Sciatic nerve (tissue), 2 donors: Measurements from ENCODE around the gene PEPD. TPM values are rescaled to one million over a fixed set of nuclear protein-coding genes. Genes with fewer than 3 reads are reported as not detected.

Experiments used
- ATAC-seq: fragments of 200-7000 bp; cut with Tn5 transposase; one replicate; pipeline ENCODE4 v1.9.1; 2020; ENCODE audit warnings: mild to moderate bottlenecking, moderate library complexity
- DNase-seq: peaks from one replicate; pipeline ENCODE4 v3.0.0-alpha.2; 2020; ENCODE audit warnings: low spot score
- intact Hi-C: fragments of 100-400 bp; cut with DNase I; formaldehyde crosslinking; loops from one replicate; pipeline ENCODE4 v1.14.2; 2022
- total RNA-seq: library from RNA; stranded (reverse); fragmentation: NEBNext Ultra II Directional; extraction: Animal tissue kit (Norgen Biotek cat#: 25700); gene quantifications from one replicate; pipeline ENCODE4 v1.2.1, GENCODE V29; 2021
- donor health status: DM: no; HTN: no; CAD: no.
- donor health status: DM: no; HTN: no; CAD: no.

Gene PEPD
- total RNA-seq, 1 donor from 2014 or later: 62.8 TPM

- intact Hi-C loops: no loop called here
- no peak for DNase-seq
- no peak for ATAC-seq
Measured at GRCh38 chr19:33418871-33419787, 102.5 kb downstream of the PEPD start.

GRCh38 chr19:33418461-33418860 is 103.1 kb downstream of the PEPD start:
- intact Hi-C loops: no loop called here

GRCh38 chr19:33417751-33418150 is 103.8 kb downstream of the PEPD start:
- DNase-seq (no peak), ATAC-seq (no peak)
- intact Hi-C loops: no loop called here

More at GRCh38 chr19:33418461-33418860, 103.1 kb downstream of the PEPD start:
- no peak for ATAC-seq
- DNase-seq: no peak

- ATAC-seq (peak; percentile 57), DNase-seq (no peak)
- intact Hi-C loops: no loop called here
Measured at GRCh38 chr19:33416307-33417215, 105.0 kb downstream of the PEPD start.

GRCh38 chr19:33414667-33415605 is 106.7 kb downstream of the PEPD start:
- intact Hi-C loops: no loop called here
- ATAC-seq (no peak), DNase-seq (no peak)

DNA sequence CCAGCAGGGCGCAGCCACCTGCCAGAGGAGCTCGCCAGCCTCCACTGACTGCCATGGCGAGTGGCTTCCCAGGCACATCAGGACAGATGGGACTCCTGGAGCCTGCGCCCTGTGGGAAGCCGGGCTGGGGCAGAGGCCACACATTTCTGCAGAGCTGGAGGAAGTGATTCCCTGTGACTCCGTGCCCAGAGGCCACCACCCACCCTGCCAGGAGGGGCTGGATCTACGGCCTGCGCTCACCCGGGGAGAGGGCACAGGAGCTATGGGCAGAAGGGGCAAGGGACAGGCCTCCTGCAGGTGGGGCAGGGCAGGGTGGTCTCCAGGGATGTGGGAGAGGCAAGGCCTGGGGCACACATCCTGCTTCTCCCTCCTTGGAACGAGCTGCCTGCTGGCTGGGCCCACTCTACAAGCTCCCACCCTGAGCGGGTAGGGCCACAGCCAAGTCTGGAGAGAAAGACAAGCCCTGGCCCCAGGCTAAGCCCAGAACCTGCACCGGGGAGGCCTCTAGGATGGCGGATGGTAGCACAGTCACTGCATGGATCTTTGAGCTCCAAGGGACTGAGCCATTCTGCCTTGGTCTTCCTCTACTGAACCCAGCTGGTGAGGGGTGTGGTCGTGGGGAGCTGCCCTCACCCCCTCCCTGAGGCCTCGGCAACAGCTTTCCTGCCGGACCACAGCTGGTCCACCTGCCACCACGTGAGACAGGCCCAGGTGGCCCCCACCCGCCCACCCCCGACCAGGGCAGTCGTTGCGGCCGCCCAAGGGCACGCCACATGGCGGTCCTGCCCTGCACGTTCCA is 107.5 kb downstream of the PEPD start:
- ATAC-seq: no peak
- intact Hi-C loops: no loop called here
- no peak for DNase-seq

DNA sequence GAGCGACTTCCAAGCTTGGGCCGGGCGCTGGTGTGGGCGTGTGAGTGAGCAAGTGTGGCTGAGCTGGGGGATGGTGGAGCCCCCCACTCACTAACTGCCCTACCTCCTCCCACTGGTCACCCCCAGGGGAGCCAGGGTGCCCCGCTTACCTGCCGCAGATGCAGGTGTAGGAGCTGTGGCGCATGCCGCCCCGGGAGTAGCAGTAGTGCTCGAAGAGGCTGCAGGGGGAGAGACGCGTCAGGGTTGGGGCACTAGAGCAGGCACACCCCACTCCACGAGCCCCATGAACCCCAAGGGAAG is 108.2 kb downstream of the PEPD start:
- ATAC-seq: no peak

GRCh38 chr19:33412601-33413425 is 108.8 kb downstream of the PEPD start:
- intact Hi-C loops: no loop called here
- DNase-seq (no peak), ATAC-seq (no peak)

More for the DNA sequence above, 108.2 kb downstream of the PEPD start:
- no peak for DNase-seq
- intact Hi-C loops: no loop called here

- DNase-seq (no peak), ATAC-seq (no peak)
- intact Hi-C loops: no loop called here
Measured at GRCh38 chr19:33411621-33412180, 109.9 kb downstream of the PEPD start.

GRCh38 chr19:33410915-33411401 is 110.6 kb downstream of the PEPD start:
- intact Hi-C loops: no loop called here
- no peak for DNase-seq
- no peak for ATAC-seq

GRCh38 chr19:33409906-33410685 is 111.5 kb downstream of the PEPD start:
- DNase-seq: no peak
- intact Hi-C loops: loop anchor here (2.0 to 10.0 kb wide), 3 partner anchors 17 to 173 kb away; partner anchors contain the start of gene CEBPA
- ATAC-seq: no peak

DNA sequence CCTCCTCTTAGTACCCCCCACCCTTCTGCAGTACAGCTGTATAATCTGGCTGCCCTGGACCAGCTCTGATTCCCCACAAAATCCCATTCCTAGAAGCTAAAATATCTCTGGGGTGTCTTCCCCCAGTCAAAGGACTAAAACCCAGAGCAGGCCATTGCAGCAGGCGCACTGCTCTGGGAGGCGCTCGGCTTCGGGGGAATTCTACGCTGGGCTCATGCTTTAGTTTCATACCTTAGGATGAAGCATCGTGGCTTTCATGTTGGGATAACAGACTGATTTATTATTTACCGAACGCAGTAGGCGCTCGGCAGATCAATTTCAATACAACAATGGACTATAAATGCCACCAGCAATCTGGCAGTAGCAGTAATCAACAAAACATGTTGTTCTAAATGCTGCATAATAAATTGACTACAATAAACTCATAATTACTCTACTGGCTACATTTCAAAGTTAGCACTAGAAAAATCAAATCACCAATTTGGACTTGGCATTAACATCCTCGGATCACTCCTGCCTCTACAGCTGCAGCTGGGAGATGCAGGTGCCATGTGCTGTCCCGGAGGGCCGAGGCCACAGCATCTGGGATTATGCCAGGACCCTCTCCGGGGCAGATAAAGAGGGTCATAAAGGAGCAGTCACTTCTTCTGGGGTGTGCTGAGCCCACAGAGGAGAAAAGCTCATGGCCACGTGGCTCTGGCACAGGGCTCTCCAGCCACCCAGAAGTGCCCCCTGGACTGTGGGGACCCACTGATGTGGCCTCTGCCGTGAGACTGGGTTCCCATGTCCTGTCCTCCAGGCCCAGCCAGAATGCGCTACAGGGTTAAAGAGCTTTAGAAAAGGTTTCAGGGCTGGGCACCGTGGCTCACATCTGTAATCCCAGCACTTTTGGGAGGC is 112.8 kb downstream of the PEPD start:
- intact Hi-C loops: loop anchor here (2.0 to 10.0 kb wide), 3 partner anchors 16 to 171 kb away; partner anchors contain the start of gene CEBPA
- DNase-seq: no peak

GRCh38 chr19:33408116-33408515 is 113.5 kb downstream of the PEPD start:
- DNase-seq: no peak
- intact Hi-C loops: loop anchor here (2.0 to 10.0 kb wide), 3 partner anchors 15 to 171 kb away; partner anchors contain the start of gene CEBPA
- no peak for ATAC-seq

More for the DNA sequence above, 112.8 kb downstream of the PEPD start:
- ATAC-seq: no peak

DNA sequence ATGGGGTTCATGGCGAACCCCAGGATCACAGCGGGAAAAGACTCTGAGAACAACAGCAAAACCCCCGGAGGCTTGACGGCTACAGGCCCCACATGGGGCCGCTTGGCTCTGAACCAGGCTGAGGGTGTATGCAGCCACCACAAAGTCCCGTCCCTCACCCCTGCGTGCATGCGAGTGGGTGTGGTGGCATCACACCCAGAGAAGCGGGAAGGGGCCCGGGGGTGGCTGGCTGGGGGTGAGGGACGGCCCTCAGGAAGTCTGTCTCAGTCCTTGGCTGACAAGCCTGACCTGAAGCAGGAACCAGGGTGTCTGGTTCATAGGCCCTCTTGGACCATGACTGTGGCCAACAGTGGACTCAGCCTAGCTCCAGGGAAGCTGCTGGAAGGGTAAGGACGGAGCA is 113.9 kb downstream of the PEPD start:
- ATAC-seq (no peak), DNase-seq (no peak)
- intact Hi-C loops: loop anchor here (2.0 to 10.0 kb wide), 3 partner anchors 15 to 170 kb away; partner anchors contain the start of gene CEBPA

GRCh38 chr19:33407140-33407551 is 114.4 kb downstream of the PEPD start:
- intact Hi-C loops: loop anchor here (5.0 to 10.0 kb wide), 2 partner anchors 102 to 170 kb away; partner anchors contain the start of gene CEBPA
- peak; percentile 9 for ATAC-seq
- DNase-seq: no peak
